ENCODE measurements around the gene TPK1.
"Not testable (repeated sequence)": the region's sequence is repeated elsewhere in the genome, so short reads cannot be mapped to it uniquely, and the experiment has no call there.

Gene TPK1

DNA sequence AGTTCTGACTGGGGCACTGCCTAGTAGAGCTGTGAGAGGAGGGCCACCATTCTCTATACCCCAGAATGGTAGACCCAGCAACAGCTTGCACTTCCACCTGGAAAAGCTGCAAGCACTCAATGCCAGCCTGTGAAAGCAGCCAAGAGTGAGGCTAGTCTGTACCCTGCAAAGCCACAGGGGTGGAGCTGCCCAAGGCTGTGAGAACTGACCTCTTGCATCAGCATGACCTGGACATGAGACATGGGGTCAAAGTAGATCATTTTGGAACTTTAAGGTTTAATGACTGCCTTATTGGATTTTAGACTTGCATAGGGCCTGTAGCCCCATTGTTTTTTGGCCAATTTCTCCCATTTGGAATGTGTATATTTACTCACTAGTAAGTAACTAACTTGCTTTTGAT, 206.3 kb downstream of the TPK1 start:
- no peak for DNase-seq (ENCODE audit: low read depth in 2 of 2)

- no peak for DNase-seq (ENCODE audit: low read depth in 2 of 2)
These were observed 206.8 kb downstream of the TPK1 start for GRCh38 chr7:144629011-144629410.

DNA sequence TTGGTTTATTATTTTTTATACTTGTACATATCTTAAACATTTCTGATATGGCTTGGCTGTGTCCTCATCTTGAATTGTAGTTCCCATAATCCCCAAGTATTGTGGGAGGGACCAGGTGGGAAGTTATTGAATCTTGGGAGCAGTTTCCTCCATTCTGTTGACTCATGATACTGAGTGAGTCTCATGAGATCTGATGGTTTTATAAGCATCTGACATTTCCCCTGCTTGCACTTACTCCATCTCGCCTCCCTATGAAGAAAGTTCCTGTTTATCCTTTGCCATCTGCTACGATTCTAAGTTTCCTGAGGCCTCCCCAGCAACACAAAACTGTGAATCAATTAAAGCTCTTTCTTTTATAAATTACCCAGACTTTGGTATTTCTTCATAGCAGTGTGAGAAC, 207.7 kb downstream of the TPK1 start:
- no peak for DNase-seq (ENCODE audit: low read depth in 2 of 2)

GRCh38 chr7:144622745-144623144, 213.1 kb downstream of the TPK1 start:
- DNase-seq (ENCODE audit: low read depth in 2 of 2) = no peak

- DNase-seq (ENCODE audit: low read depth in 2 of 2) = no peak
These were observed 229.6 kb downstream of the TPK1 start for GRCh38 chr7:144606261-144606660.

DNA sequence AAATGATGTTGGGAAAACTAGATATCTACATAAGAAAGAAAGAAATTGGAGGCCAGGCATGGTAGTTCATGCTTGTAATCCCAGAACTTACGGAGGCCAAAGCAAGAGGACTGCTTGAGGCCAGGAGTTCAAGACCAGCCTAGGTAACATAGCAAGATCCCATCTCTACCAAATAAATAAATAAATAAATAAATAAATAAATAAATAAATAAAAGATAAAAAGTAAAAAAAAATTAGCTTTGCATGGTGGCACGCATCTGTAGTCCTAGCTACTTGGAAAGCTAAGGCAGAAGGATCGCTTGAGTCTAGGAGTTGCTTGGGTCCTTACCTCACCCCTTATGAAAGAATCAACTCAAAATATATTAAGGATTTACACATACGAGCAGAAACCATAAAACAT, 238.9 kb downstream of the TPK1 start:
- DNase-seq (ENCODE audit: low read depth in 2 of 2) = no peak

- DNase-seq (ENCODE audit: low read depth in 2 of 2) = no peak
These were observed 241.3 kb downstream of the TPK1 start for GRCh38 chr7:144594580-144594979.

- DNase-seq (ENCODE audit: low read depth in 2 of 2) = no peak
These were observed 247.2 kb downstream of the TPK1 start for GRCh38 chr7:144588559-144589051.

DNA sequence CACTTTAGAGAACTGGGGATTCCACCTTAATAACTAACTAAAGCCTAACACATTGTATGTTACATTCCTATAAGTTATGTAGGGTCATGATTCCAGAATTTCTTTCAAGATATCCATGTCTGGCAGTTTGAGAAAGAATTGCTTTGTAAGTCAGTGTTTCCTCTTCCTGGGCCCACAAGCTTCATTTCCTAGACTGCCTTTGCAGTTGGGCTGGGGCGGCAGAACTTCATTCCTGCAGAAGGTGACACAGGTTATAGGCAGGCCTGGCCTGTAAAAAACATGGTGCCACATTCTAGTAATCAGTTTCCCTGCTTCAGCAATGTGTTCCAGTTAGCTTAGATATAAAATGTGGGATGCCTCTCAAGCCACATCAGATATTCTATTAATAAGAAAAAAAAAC, 248.2 kb downstream of the TPK1 start:
- no peak for DNase-seq (ENCODE audit: low read depth in 2 of 2)

- DNase-seq (ENCODE audit: low read depth in 2 of 2) = no peak
These were observed 251.1 kb downstream of the TPK1 start for GRCh38 chr7:144584726-144585125.

GRCh38 chr7:144579687-144580086, 256.2 kb downstream of the TPK1 start:
- DNase-seq (ENCODE audit: low read depth in 2 of 2) = no peak

GRCh38 chr7:144575456-144575855, 260.4 kb downstream of the TPK1 start:
- DNase-seq (ENCODE audit: low read depth in 2 of 2) = no peak

- DNase-seq (ENCODE audit: low read depth in 2 of 2) = not testable (repeated sequence)
These were observed 261.1 kb downstream of the TPK1 start for GRCh38 chr7:144574753-144575152.

GRCh38 chr7:144568233-144568632, 267.6 kb downstream of the TPK1 start:
- no peak for DNase-seq (ENCODE audit: low read depth in 2 of 2)

- DNase-seq (ENCODE audit: low read depth in 2 of 2) = no peak
These were observed 270.3 kb downstream of the TPK1 start for GRCh38 chr7:144565586-144565985.

GRCh38 chr7:144549861-144550260, 286.0 kb downstream of the TPK1 start:
- DNase-seq (ENCODE audit: low read depth in 2 of 2) = no peak

GRCh38 chr7:144548556-144548955, 287.3 kb downstream of the TPK1 start:
- no peak for DNase-seq (ENCODE audit: low read depth in 2 of 2)

GRCh38 chr7:144547888-144548287, 288.0 kb downstream of the TPK1 start:
- no peak for DNase-seq (ENCODE audit: low read depth in 2 of 2)

GRCh38 chr7:144546782-144547181, 289.1 kb downstream of the TPK1 start:
- no peak for DNase-seq (ENCODE audit: low read depth in 2 of 2)

DNA sequence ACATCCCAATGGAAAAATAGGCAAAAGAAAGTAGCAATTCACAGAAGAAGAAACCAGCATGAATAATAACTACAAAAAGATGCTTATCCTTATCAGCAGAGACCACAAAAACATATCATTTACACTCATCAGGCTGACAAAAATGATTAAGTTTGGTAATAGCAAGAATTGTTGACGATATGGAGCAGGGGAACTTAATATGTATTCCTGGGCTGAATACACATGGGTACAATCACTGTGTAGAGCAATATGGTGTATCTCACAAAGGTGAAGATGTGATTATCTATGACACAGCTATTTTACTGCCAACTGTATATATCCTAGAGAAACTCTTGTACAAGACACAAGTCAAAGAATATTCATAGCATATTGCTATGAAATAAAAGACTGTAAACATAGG, 290.5 kb downstream of the TPK1 start:
- no peak for DNase-seq (ENCODE audit: low read depth in 2 of 2)

DNA sequence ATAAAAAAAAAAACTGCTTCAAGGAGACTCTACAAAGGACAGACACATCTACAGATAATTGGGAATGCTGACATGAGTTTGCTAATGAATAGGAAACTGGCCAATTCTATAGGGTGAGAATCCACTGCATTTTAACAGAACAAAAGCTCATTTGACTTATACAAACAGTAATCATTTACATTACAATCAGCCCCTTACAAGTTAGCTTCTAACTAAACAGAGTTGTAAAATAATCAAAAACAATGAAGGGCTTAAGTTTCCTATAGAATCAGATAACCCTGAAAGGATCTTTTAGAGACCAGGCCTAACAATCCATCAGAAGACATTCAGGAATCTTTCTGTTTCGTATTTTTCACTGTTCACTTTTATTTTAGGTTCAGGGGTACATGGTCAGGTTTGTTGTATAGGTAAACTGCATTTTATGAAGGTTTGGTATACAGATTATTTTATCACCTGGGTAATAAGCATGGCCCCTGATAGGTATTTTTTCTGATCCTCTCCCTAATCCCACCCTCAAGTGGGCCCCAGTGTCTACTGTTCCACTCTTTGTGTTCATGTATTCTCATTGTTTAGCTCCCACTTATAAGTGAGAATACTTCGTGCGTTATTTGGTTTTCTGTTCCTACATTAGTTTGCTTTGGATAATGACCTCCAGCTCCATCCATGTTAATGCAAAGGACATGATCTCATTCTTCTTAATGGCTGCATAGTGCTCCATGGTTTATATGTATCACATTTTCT, 301.0 kb downstream of the TPK1 start:
- no peak for DNase-seq (ENCODE audit: low read depth in 2 of 2)

DNA sequence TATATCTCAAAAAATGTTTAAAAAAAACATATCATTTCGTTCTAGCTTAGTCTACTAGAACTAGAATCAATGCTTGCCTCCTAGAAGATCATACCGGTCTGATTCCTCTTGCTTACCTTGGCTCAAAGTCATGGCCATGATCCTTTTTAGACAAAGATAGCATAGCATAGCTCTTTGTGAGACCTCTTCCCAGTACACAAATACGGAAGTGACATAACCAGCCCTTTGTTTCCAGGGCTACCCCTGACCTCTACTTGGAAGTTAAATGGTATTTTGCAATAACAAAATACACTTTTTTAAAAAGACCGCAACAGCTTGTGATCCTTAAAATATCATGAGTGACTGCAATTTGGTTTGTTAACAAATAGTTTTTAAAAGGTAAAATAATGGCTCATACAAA, 301.7 kb downstream of the TPK1 start:
- DNase-seq (ENCODE audit: low read depth in 2 of 2) = no peak

GRCh38 chr7:144531181-144531580, 304.7 kb downstream of the TPK1 start:
- DNase-seq (ENCODE audit: low read depth in 2 of 2) = no peak
